Astrocyte of the cerebellum (primary cell): ENCODE data around the gene GRIN2D.

Experiments
- DNase-seq: peaks from one replicate; pipeline ENCODE4 v3.0.0-alpha.2; 2011; ENCODE audit warnings: low read depth
- H3K4me3 ChIP-seq: 2 replicates; pipeline ENCODE4 v1.5.1; 2011; ENCODE audit warnings: mild to moderate bottlenecking, low read depth, low read length, moderate library complexity
- in situ Hi-C: cut with HindIII; loops from 2 replicates; pipeline ENCODE4 v1.10.0; 2017; ENCODE audit warnings: low sequenced_read_pairs
- TF ChIP-seq, protein P1 (sequence below): IDR thresholded peaks from 2 replicates; pipeline ENCODE4 v1.5.1; 2012; ENCODE audit warnings: low read length, low read depth, moderate library complexity, mild to moderate bottlenecking; ENCODE audit errors: missing control alignments

The GRIN2D gene

DNA sequence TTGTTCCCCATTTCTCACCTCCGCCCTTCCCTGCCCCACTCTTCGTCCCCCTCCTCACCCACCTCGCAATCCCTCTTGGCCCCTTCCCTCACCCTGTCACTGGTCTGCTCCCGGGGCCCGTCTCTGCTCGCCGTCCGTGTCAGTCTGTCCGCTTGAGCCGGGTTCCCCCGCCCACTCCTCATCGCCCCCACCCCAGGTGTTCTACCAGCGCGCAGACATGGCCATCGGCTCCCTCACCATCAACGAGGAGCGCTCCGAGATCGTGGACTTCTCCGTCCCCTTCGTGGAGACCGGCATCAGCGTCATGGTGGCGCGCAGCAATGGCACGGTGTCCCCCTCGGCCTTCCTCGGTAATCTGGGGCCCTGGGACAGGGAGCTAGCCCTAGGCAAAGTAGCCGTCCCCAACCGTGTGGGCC is 22.3 kb downstream of the GRIN2D start:
- DNase-seq, result no peak
- in situ Hi-C loops, result no loop called here
- TF ChIP-seq, protein P1, sequence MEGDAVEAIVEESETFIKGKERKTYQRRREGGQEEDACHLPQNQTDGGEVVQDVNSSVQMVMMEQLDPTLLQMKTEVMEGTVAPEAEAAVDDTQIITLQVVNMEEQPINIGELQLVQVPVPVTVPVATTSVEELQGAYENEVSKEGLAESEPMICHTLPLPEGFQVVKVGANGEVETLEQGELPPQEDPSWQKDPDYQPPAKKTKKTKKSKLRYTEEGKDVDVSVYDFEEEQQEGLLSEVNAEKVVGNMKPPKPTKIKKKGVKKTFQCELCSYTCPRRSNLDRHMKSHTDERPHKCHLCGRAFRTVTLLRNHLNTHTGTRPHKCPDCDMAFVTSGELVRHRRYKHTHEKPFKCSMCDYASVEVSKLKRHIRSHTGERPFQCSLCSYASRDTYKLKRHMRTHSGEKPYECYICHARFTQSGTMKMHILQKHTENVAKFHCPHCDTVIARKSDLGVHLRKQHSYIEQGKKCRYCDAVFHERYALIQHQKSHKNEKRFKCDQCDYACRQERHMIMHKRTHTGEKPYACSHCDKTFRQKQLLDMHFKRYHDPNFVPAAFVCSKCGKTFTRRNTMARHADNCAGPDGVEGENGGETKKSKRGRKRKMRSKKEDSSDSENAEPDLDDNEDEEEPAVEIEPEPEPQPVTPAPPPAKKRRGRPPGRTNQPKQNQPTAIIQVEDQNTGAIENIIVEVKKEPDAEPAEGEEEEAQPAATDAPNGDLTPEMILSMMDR, result no peak
- peak overlapping the region; percentile 34 for H3K4me3 ChIP-seq

DNA sequence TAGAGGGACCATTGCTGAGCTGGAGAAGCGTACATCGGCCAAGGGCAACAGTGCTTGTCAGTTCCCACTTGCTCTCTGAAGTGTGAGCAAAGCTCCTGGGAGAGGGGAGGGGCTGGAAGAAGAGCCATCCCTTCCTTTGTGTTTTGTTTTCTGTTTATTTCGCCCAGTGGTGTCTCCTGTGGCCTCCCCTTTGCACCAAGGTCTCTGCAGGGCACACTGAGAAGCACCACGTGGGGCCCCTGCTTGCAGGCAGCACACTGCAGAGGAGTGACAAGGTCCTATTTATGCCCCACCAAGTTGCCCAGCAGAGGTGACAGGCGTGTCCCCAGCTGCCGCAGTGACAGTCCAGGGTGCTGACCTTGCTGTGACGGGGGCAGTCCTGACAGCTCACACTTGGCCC is 24.0 kb downstream of the GRIN2D start:
- TF ChIP-seq, protein P1, result no peak
- no peak for DNase-seq
- H3K4me3 ChIP-seq, result no peak overlapping the region
- in situ Hi-C loops, result no loop called here

DNA sequence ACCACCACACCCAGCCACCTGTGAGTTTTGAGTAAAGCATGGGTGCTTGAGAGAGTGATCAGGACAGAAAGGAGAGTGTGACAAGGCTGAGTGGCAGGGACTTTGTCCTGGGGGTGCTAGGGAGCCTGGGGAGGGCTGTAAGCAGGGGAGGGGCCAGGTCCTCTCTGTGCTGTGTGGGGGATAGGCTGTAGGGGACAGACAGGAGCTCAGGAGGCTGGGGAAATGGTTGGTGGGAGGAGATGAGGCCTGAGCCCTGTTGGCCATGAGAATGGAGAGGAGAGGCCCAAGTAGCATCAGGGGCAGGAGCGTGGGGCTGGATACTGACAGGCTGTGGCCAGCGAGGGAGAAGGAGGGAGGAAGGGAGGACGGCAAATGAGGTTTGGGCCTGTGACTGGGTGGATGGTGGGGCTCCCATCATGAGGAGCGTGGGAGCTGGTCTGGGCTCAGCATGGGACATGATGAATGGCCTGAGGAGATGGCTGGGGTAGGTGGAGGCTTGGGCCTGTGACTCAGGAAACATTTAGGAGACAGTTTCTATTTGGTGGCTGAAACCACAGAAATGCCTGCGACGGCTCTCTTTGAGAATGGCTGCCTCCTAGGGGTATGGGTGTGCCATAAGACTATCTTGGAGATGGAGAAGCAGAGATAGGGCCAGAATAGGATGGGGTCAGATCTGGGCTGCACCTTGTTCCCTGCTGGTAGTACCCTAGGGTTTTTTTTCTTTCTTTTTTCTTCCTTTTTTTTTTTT is 25.0 kb downstream of the GRIN2D start:
- in situ Hi-C loops, result no loop called here
- DNase-seq, result no peak
- TF ChIP-seq, protein P1, result peak; percentile 22
- H3K4me3 ChIP-seq, result no peak overlapping the region

DNA sequence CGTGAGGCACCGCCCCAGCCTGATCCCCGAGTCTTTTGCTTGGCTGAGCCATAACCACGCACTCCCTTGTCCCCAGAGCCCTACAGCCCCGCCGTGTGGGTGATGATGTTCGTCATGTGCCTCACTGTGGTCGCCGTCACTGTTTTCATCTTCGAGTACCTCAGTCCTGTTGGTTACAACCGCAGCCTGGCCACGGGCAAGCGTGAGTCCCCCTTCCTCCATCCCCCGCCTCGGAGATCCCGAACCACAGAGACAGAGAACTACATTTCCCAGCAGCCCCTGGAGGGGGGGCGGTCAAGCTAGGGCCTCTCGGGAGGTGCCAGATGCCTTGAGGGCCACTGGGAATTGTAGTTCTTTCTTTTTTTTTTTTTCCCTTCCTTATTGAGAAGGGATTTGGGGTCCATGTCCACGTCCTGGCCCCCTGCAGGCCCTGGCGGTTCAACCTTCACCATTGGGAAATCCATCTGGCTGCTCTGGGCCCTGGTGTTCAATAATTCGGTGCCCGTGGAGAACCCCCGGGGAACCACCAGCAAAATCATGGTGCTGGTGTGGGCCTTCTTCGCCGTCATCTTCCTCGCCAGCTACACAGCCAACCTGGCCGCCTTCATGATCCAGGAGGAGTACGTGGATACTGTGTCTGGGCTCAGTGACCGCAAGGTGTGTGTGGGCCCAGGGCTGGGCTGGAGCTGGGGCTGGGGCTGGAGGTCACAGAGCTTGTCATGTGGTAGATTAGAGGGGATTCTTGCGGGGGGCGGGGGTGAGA is 25.9 kb downstream of the GRIN2D start:
- no peak for DNase-seq
- in situ Hi-C loops, result no loop called here
- TF ChIP-seq, protein P1, result no peak
- no peak overlapping the region for H3K4me3 ChIP-seq

DNA sequence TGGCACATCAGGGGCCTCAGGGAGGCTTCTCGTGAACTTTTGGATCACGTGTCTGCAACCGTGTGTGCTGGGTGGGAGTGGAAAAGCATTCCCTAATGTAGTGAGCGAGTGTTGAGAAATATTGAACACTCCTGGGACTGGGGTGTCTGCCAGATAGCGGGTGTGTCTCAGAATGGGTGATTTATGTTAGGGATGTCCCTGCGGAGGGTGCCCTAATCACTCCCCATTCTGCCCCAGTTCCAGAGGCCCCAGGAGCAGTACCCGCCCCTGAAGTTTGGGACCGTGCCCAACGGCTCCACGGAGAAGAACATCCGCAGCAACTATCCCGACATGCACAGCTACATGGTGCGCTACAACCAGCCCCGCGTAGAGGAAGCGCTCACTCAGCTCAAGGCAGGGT is 28.1 kb downstream of the GRIN2D start:
- DNase-seq, result no peak
- H3K4me3 ChIP-seq, result no peak overlapping the region
- in situ Hi-C loops, result no loop called here
- TF ChIP-seq, protein P1, result no peak

DNA sequence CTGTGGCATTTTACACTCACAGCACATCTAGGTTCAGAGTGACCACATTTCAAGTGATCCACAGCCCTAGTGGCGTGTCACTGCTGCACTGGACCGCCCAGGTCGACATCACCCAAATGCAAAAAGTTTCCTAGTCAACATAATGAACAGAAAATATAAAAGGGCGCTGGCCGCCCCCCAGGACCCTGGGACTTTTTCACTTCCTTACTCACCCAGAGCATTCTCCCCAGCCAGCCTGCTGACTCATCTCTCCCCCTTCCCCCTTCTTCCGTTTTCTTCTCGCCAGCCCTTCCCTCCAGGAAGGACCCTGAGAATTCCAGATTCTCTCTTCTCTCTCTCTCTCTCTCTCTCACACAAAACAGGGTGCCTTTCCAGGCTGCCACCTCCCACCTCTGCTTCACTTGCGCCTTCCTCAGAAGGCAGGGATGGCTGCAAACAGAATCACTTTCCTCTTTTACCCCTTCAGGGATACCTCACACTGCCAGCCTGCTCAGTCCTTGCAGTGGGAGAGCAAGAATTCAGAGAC is 31.3 kb downstream of the GRIN2D start:
- in situ Hi-C loops, result no loop called here
- no peak overlapping the region for H3K4me3 ChIP-seq
- TF ChIP-seq, protein P1, result no peak
- no peak for DNase-seq
